ENCODE results near the gene PRPF38A.

- TF ChIP-seq CTCF (IDR thresholded peaks at IDR 0.05; ENCODE audit: low read depth, low read length, missing input control) (no peak), JUND (IDR thresholded peaks at IDR 0.05) (no peak), HNF4G (IDR thresholded peaks at IDR 0.05) (no peak), TAF1 (conservative IDR thresholded peaks at IDR 0.05) (no peak), RXRA (IDR thresholded peaks at IDR 0.05) (no peak), MAX (IDR thresholded peaks at IDR 0.05) (no peak), YY1 (IDR thresholded peaks at IDR 0.05) (no peak), EGR1 (IDR thresholded peaks at IDR 0.05; ENCODE audit: low read depth in 2 of 2) (no peak)
Measured at GRCh38 chr1:52435211-52435610, 30.8 kb downstream of the PRPF38A start.
